Ascending aorta (tissue), 2 donors: ENCODE measurements around the gene CMTM8. TPM values are rescaled to one million over a fixed set of nuclear protein-coding genes. Genes with fewer than 3 reads are reported as not detected.
"Not testable (repeated sequence)": the region's sequence is repeated elsewhere in the genome, so short reads cannot be mapped to it uniquely, and the experiment has no call there.

Source experiments
- DNase-seq, 2 donors: peaks; one replicate each; pipeline ENCODE4 v3.0.0-alpha.2; 2019; ENCODE audit warnings: low spot score in 2 of 2
- H3K27ac ChIP-seq, 2 donors: fragments of 200-600 bp; sonication (generic); one replicate each; pipeline ENCODE4 v1.5.1; 2016 to 2017; ENCODE audit warnings: mild to moderate bottlenecking in 1 of 2
- H3K27me3 ChIP-seq: fragments of 200-600 bp; sonication (generic); one replicate; pipeline ENCODE4 v1.5.1; 2017
- H3K36me3 ChIP-seq, 2 donors: fragments of 200-600 bp; sonication (generic); one replicate each; pipeline ENCODE4 v1.5.1; 2016
- H3K4me1 ChIP-seq, 2 donors: fragments of 200-600 bp; sonication (generic); one replicate each; pipeline ENCODE4 v1.5.1; 2016 to 2017; ENCODE audit warnings: mild to moderate bottlenecking in 1 of 2
- H3K4me3 ChIP-seq, 2 donors: fragments of 200-600 bp; sonication (generic); one replicate each; pipeline ENCODE4 v1.5.1; 2016 to 2017; ENCODE audit warnings: mild to moderate bottlenecking in 1 of 2
- H3K9me3 ChIP-seq, 2 donors: fragments of 200-600 bp; sonication (generic); one replicate each; pipeline ENCODE4 v1.5.1; 2016
- CTCF ChIP-seq, 3 experiments: fragments of 200-600 bp in 2 of 3; fragments of 450-650 bp in 1 of 3; sonication (generic) in 2 of 3; IDR thresholded peaks; one replicate each; pipeline ENCODE4 v1.5.1; 2016 to 2019; ENCODE audit warnings: antibody characterized with exemption in 3 of 3, mild to moderate bottlenecking in 1 of 3, moderate library complexity in 1 of 3
- intact Hi-C: fragments of 100-400 bp; cut with DNase I; formaldehyde crosslinking; loops from one replicate; pipeline ENCODE4 v1.15.1; 2023
- total RNA-seq: library from RNA; depleted of rRNA; stranded (reverse); fragments of >200 nt; gene quantifications from one replicate; pipeline ENCODE4 v1.1.0, GENCODE V29; 2016

Gene CMTM8
- total RNA-seq = 6.6 TPM

DNA sequence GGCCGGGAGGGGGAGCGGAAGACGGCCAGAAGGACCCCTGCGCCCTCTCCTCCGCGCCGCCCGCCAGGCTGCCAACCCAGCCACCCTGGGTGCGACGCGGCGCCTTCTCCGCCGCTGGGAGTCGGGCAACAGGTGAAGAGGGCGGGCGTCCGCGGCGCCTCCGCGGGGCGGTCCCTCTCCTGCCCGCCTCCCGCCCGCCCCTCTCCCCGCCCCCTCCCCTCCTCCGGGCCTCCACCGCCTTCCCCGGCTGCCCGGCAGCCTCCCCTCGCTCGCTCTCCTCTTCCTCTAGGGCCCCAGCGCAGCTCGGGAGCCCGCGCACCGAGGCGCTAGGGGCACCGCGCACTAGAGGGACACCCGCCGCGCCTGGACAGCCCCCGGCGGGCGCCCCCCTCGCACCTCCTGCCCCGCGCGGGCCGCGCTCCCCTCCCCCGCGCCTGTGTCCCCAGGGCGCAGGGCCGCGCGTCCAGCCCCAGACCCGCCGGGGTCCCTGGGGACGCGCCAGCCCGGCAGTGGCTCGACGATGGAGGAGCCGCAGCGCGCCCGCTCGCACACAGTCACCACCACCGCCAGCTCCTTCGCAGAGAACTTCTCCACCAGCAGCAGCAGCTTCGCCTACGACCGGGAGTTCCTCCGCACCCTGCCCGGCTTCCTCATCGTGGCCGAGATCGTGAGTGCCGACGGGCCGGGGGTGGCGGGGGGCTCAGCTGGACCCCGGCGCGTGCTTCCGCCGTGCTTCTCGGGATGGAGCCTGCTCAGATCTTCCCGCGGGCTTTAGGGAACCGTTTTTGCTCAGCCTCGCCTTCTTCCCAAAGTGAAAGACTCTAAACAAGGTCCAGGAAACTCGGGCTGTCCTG, at the start of gene CMTM8:
Gene CMTM8, plus strand, starts transcription at position 228 of the 854 bp plus-strand sequence. Its CDS starts 293 bp downstream, at position 521.
- Histone ChIP-seq H3K9me3 (peaks cover 0 to 8% of the 10 kb centered on the region in 2 donors), H3K36me3 (no peaks in the 10 kb centered on the region), H3K4me3 (peak within 1 kb of the TSS; percentile 77 to 78), H3K27me3 (no peaks in the 10 kb centered on the region), H3K4me1 (peaks cover 0 to 4% of the 10 kb centered on the region in 2 donors), H3K27ac (no peak within 1 kb of the TSS)
- peak in 1 of 2 donors; percentile 67 for DNase-seq
- no peak for TF ChIP-seq CTCF (IDR thresholded peaks at IDR 0.05)
- intact Hi-C loops = no loop called here

GRCh38 chr3:32189693-32190092, 48.8 kb upstream of the CMTM8 start:
- intact Hi-C loops = no loop called here
- Histone ChIP-seq H3K27me3 (no peaks in the 10 kb centered on the region), H3K4me1 (no peaks in the 10 kb centered on the region), H3K9me3 (no peaks in the 10 kb centered on the region), H3K27ac (no peak overlapping the region), H3K4me3 (no peak overlapping the region), H3K36me3 (no peaks in the 10 kb centered on the region)
- DNase-seq = no peak
- TF ChIP-seq CTCF (IDR thresholded peaks at IDR 0.05) = no peak

GRCh38 chr3:32190556-32190955, 47.9 kb upstream of the CMTM8 start:
- H3K27ac ChIP-seq, intact Hi-C loops, H3K4me3 ChIP-seq, H3K27me3 ChIP-seq, H3K4me1 ChIP-seq, DNase-seq, H3K36me3 ChIP-seq, H3K9me3 ChIP-seq: not testable (repeated sequence)

DNA sequence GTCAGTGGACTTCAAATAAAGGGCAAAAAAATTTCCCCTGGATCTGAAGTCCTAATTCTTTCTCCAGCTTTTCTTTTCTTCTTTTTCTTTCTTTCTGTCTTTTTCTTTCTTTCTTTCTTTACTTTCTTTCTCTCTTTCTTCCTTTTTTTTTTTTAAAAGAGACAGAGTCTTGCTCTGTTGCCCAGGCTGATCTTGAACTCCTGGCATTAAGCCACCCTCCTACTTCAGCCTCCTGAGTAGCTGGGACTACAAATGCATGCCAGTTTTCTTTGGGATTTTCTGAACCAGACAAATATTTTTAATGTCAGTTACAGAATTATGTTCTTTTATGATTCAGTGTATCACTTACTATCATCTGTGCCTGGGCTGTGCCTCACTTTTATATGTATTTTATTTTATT, 45.4 kb upstream of the CMTM8 start:
- no peak for TF ChIP-seq CTCF (IDR thresholded peaks at IDR 0.05)
- Histone ChIP-seq H3K4me1 (no peaks in the 10 kb centered on the region), H3K9me3 (no peaks in the 10 kb centered on the region), H3K4me3 (no peak overlapping the region), H3K27ac (no peak overlapping the region), H3K27me3 (no peaks in the 10 kb centered on the region), H3K36me3 (no peaks in the 10 kb centered on the region)
- intact Hi-C loops = no loop called here
- no peak for DNase-seq

DNA sequence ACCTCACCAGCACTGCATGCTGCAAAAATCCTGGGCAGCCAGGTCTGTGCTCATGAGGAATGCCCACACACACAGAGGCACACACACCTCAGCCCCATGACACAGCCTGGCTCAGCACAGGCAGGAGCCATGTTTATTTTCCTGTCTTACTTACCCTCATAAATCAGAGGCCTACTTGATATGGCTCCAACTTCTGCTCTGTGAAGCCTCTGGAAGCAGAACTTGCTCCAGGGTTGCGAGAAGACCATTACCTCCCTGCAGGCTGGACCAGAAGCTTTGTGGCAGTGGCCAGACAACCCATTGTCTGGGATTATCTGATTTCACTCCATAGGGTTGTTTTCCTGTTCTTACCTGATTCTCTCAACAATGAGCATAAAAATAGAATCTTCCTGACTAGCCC, 43.8 kb upstream of the CMTM8 start:
- no peak for DNase-seq
- H3K27me3 ChIP-seq = no peaks in the 10 kb centered on the region
- H3K9me3 ChIP-seq = no peaks in the 10 kb centered on the region
- no peak for TF ChIP-seq CTCF (IDR thresholded peaks at IDR 0.05)
- no peaks in the 10 kb centered on the region for H3K36me3 ChIP-seq
- H3K4me1 ChIP-seq = no peaks in the 10 kb centered on the region
- no peak overlapping the region for H3K27ac ChIP-seq
- intact Hi-C loops = no loop called here
- H3K4me3 ChIP-seq = no peak overlapping the region

DNA sequence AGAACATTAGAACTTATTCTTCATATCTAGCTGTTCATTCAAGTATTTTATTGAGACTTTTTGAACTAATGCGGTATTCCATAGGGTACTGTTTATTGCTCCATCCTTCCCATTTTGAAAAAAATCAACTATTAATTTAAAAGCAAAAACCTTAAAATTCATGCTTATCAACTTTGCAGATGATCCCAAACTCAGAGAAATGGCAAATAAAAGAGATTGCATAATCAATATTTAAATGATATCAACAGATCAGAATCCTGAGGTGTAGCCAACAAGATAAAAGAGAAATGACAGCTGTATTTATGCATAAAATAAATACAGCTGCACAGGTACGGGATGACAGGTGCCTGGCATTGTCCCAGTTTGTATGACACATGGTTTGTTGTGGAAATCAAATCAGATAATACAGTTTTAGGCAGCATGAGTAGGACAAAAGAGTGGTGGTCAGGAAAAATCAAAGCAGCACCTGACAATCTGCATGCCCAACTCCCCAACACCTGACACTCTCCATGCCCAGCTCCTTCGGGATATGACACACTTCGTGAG, 42.4 kb upstream of the CMTM8 start:
- no peaks in the 10 kb centered on the region for H3K4me1 ChIP-seq
- H3K9me3 ChIP-seq = no peaks in the 10 kb centered on the region
- DNase-seq = no peak
- no peaks in the 10 kb centered on the region for H3K27me3 ChIP-seq
- no peak overlapping the region for H3K27ac ChIP-seq
- H3K4me3 ChIP-seq = no peak overlapping the region
- no peaks in the 10 kb centered on the region for H3K36me3 ChIP-seq
- TF ChIP-seq CTCF (IDR thresholded peaks at IDR 0.05) = no peak
- intact Hi-C loops = no loop called here
